Stimulated activated CD8-positive, alpha-beta memory T cell treated with anti-CD3 and anti-CD28 coated beads, Interleukin-7, amount 100 ng/mL, for 24 hours (primary cell): ENCODE data around the gene DPPA4.

Experiments
- DNase-seq: peaks from one replicate; pipeline ENCODE4 v3.0.0-alpha.2; 2020; ENCODE audit warnings: low read depth

DPPA4 gene

DNA sequence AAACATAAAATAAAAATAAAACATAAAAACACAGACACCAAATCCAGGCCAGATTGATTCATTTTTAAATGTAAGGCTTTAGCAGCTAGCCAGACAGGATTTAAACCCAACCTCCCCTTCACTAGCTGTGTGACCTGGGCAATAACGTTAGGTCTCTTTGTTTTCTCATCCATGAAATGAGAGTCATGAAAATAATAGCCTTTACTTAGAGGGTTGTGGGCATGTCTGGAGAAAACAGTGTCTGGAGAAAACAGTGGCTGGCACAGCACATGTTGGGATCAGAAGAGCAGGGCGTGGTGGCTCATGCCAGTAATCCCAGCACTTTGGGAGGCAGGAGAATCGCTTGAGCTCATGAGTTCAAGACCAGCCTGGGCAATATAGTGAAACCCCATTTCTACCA lies 1.9 kb upstream of the DPPA4 start:
- DNase-seq = no peak

- DNase-seq = no peak
Measured at GRCh38 chr3:109338322-109338721, 976 bp upstream of the DPPA4 start.

DNA sequence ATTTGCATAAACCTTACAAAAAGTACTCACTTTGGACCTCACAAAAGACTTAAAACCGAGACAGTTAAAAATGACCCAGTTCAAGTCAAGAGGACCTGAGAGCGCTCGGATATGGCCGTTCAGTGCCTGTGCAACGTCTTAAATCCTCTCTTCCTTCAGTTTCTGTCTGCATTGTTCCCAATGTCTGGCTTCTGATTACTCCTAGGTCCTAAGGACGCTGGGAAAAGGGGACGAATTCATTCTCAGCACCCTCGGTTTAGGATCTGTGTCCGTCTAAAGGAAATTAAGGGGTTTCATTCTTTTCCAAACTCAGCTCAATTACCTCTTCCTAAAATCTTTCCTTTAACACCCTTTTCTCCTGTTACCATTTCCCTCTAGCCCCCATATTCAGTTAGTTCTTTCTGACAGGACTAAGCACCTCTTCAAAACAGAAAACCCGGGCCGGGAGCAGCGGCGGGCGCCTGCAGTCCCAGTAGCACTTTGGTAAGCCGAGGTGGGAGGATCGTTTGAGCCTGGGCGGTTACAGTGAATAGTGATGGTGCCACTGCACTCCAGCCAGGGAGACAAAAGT lies 970 bp downstream of the DPPA4 start:
- no peak for DNase-seq

DNA sequence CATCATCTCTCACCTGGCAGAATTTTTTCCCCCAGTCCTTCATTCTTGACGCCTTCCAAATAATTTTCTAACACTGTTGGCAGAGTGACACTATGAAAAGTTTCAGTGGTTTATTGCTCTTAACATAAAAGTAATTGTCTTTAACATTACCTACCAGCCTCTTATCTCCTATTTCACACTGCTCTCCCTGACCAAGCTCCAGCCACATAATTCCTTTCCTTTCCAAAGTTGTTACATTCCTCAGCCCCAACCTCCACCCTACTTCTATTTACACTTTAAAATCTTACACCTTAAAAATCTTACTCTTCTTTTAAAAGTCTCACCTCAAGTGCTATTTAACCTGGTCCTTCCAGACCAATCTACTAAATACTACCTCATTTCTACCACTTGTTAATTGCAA lies 2.8 kb downstream of the DPPA4 start:
- no peak for DNase-seq

- no peak for DNase-seq
Measured at GRCh38 chr3:109331692-109332091, 5.7 kb downstream of the DPPA4 start.

GRCh38 chr3:109330405-109330804 lies 6.9 kb downstream of the DPPA4 start:
- DNase-seq = no peak

DNA sequence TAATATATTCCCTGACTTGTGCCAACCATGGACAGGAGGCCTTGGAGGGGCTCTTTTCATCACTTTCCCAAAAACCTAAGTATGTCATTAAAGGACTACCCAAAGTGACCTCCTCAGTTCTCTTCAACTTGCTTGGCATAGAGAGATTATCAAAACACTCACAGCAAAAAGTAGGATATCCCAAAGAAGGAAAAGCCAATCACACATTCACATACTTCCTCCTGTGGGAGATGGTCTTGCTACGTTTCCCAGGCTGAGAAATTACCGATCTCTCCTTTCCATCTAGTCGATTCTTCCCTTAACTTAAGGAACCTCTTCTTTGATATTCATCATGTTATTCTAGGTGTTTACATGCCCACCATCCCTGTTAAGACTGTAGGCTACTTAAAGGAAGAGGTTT lies 9.1 kb downstream of the DPPA4 start:
- DNase-seq = no peak

DNA sequence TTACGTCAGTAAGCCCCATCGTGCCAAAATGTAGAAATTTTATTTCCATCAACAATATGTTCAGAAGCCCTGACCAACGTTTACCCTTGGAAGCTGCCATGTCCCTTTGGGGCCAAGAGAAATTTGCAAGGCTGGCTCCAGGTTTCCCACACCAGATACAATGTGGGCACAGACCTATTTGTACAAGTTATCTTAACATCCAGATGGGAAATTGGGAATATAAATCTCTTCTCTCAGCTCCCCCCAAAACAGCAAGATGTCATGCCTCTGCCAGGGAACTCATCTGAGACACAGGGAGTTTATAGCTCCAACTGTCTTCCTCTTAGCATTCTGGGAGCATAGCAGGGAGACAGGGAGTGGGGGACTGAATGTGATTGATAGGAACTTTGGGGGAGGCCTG lies 11.7 kb downstream of the DPPA4 start:
- DNase-seq = no peak

- no peak for DNase-seq
Measured at GRCh38 chr3:109325109-109325508, 12.2 kb downstream of the DPPA4 start.

GRCh38 chr3:109316162-109316730 lies 21.1 kb downstream of the DPPA4 start, which contains the start of gene DPPA2:
DPPA2 (minus strand) TSS chr3:109316517; CDS start chr3:109314542, 1,975 bp downstream.
- no peak for DNase-seq

- no peak for DNase-seq
Measured at GRCh38 chr3:109313061-109313460, 24.3 kb downstream of the DPPA4 start.

DNA sequence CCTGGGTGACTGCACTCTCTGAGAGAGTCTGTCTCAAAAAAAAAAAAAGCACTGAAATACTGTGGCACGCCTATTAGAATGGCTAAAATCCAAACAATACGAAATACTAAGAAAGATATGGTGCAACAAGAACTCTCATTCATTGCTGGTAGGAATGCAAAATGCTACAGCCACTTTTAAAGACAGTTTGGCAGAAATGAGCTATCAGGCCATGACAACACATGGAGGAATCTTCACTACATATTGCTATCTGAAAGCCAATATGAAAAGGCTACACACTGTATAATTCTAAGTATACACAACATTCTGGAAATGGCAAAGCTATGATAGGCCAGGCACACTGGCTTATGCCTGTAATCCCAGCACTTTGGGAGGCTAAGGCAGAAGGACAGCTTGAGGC lies 39.9 kb downstream of the DPPA4 start:
- DNase-seq = no peak

DNA sequence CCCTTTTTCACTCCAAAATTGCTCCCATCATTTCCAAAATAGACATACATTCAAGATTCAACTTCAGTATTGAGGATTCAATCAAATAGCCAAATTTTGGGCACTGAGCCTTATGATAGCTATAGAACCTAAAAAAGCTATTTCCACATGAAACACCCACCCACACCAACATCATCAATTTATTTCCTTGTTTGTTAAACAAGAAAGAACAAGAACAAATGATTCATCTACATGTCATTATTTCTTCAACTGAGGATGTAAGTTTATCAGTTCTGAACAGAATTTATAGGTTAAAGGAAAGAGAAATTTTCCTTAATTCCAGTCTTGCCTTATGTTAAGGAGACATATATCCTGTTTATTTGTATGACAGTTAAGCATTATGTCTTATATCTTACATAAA lies 53.3 kb downstream of the DPPA4 start:
- no peak for DNase-seq

DNA sequence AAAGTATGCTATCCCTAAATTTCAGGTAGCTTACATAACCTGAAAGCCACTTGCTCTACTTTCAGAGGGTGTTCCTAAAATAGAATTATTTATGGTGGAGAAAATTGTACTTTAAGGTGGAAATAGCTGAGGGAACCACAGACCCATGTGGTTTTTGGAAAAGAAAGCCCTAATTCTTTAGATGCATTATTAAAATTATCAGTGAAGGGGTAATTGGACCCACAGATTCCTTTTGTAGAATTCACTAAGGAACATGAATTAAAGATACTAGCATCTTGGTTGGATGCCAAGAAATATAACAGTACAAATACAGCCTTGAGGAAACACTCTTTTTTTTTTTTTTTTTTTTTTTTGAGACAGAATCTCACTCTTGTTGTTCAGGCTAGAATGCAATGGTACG lies 58.8 kb downstream of the DPPA4 start:
- no peak for DNase-seq

DNA sequence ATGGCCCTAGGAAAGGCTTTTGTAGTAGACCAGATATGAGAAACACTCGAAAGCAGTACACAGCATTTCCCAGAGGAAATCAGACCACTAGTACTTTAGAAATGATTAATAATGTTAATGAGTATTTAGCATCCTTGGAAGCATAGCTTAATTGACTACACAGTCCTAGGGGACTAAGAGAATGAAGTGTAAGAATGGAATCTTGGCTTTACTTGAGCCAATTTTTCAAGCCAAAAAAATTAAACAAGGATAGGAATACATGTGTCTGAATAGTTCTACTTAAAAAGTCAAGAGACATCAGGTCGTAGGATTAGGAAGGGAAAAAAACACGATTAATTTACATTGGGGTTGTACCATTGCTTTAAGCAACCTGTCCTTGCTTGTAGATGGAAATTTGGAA lies 59.2 kb downstream of the DPPA4 start:
- DNase-seq = no peak
